ENCODE results near the gene SSB. TPM values are rescaled to one million over a fixed set of nuclear protein-coding genes. Genes with fewer than 3 reads are reported as not detected.

SSB gene
- total and polyA plus RNA-seq, 2 of the 13 experiments (the other 11 are each of a cell fraction or from before 2014, with no cell fraction given): 109 to 208 TPM

- TF ChIP-seq PLSCR1 (CRISPR knock-in tag; IDR thresholded peaks at IDR 0.05; ENCODE audit: borderline replicate concordance) (peak; percentile 81; the same call in 1 of the 2 replicates), ZNF512B (CRISPR knock-in tag; IDR thresholded peaks at IDR 0.05; ENCODE audit: borderline replicate concordance) (no peak), ZNF619 (CRISPR knock-in tag; IDR thresholded peaks at IDR 0.05) (no peak; the same call in 1 of the 2 replicates), ZNF224 (CRISPR knock-in tag; IDR thresholded peaks at IDR 0.05) (no peak), ZXDC (CRISPR knock-in tag; IDR thresholded peaks at IDR 0.05) (peak; percentile 85), ZNF772 (CRISPR knock-in tag; IDR thresholded peaks at IDR 0.05) (peak; percentile 45; the same call in 1 of the 2 replicates), RBFOX2 (IDR thresholded peaks at IDR 0.05; ENCODE audit: low read depth, low read length) (peak; percentile 92), PAF1 (CRISPR knock-in tag; IDR thresholded peaks at IDR 0.05) (no peak), ARNTL (CRISPR knock-in tag; IDR thresholded peaks at IDR 0.05) (no peak), CAMTA2 (CRISPR knock-in tag; IDR thresholded peaks at IDR 0.05; ENCODE audit: borderline replicate concordance) (no peak), REST (IDR thresholded peaks at IDR 0.05; ENCODE audit: borderline replicate concordance in 1 of 2, low read depth in 1 of 2, low read length in 2 of 2) (peak in 1 of 2 experiments; percentile 64; a peak in 1 of 4 replicates), ZNF616 (CRISPR knock-in tag; IDR thresholded peaks at IDR 0.05; ENCODE audit: low read depth) (no peak), GATA4 (IDR thresholded peaks at IDR 0.05; ENCODE audit: borderline replicate concordance, low read depth) (no peak; the same call in 1 of the 2 replicates), ZNF33B (CRISPR knock-in tag; IDR thresholded peaks at IDR 0.05) (no peak; the same call in 1 of the 2 replicates), ZNF256 (CRISPR knock-in tag; conservative IDR thresholded peaks at IDR 0.05) (no peak), HNF4A (CRISPR knock-in tag; IDR thresholded peaks at IDR 0.05) (no peak)
These were observed 28.8 kb downstream of the SSB start, which contains the start of gene UBR3 (continued) for GRCh38 chr2:169827272-169828140.

Data from HepG2 (cell line).